K562 (cell line): ENCODE results near the gene RABGAP1L. TPM values are rescaled to one million over a fixed set of nuclear protein-coding genes. Genes with fewer than 3 reads are reported as not detected.

ENCODE experiments used
- ARID1B ChIP-seq: fragments of 450-650 bp; IDR thresholded peaks from 2 replicates; pipeline ENCODE4 v1.6.1; 2016; ENCODE audit warnings: antibody characterized with exemption, mild to moderate bottlenecking, inconsistent platforms
- BCOR ChIP-seq: fragments of 450-650 bp; IDR thresholded peaks from 2 replicates; pipeline ENCODE4 v1.6.1; 2016
- GABPA ChIP-seq: fragments of 200-800 bp; sonication (Bioruptor generic); conservative IDR thresholded peaks from 2 replicates; pipeline ENCODE4 v1.6.1; 2016; ENCODE audit warnings: low read depth, missing genetic modification characterization, missing compliant biosample characterization
- GABPB1 ChIP-seq: sonication (generic); formaldehyde crosslinking; IDR thresholded peaks from 2 replicates; pipeline ENCODE4 v1.8.0; 2022; ENCODE audit warnings: mild to moderate bottlenecking, missing genetic modification reagents
- HDAC2 ChIP-seq: fragments of 450-650 bp; IDR thresholded peaks from 2 replicates; pipeline ENCODE4 v1.6.1; 2016; ENCODE audit warnings: mild to moderate bottlenecking
- HDGF ChIP-seq: fragments of 450-650 bp; IDR thresholded peaks from 2 replicates; pipeline ENCODE4 v1.6.1; 2016
- KLF16 ChIP-seq: IDR thresholded peaks from 2 replicates; pipeline ENCODE4 v1.6.1; 2016; ENCODE audit warnings: antibody characterized with exemption
- LCOR ChIP-seq: sonication (generic); formaldehyde crosslinking; IDR thresholded peaks from 2 replicates; pipeline ENCODE4 v1.8.0; 2022; ENCODE audit warnings: mild to moderate bottlenecking, missing genetic modification reagents
- MECOM ChIP-seq: fragments of 250-450 bp; sonication (Bioruptor Pico); IDR thresholded peaks from 2 replicates; pipeline ENCODE4 v1.8.0; 2022; ENCODE audit warnings: inconsistent platforms
- MYBL2 ChIP-seq, 2 experiments: fragments of 450-650 bp in 1 of 2; sonication (generic) in 1 of 2; formaldehyde crosslinking in 1 of 2; IDR thresholded peaks; 2 replicates each; pipeline versions ENCODE4 v1.6.1 to v1.8.1; 2017 to 2022; ENCODE audit warnings: borderline replicate concordance in 1 of 2, inconsistent platforms in 1 of 2, low read depth in 1 of 2, mild to moderate bottlenecking in 1 of 2, missing genetic modification reagents in 1 of 2, moderate library complexity in 1 of 2
- NFIC ChIP-seq: fragments of 450-650 bp; IDR thresholded peaks from 2 replicates; pipeline ENCODE4 v1.6.1; 2017; ENCODE audit warnings: mild to moderate bottlenecking, inconsistent platforms
- PKNOX1 ChIP-seq: fragments of 450-650 bp; IDR thresholded peaks from 2 replicates; pipeline ENCODE4 v1.6.1; 2016
- PML ChIP-seq: IDR thresholded peaks from 2 replicates; pipeline ENCODE4 v1.6.1; 2012; ENCODE audit warnings: low read length, inconsistent platforms
- SMARCC2 ChIP-seq: fragments of 450-650 bp; IDR thresholded peaks from 2 replicates; pipeline ENCODE4 v1.6.1; 2017; ENCODE audit warnings: antibody characterized with exemption, moderate library complexity, mild to moderate bottlenecking, low read depth
- SOX6 ChIP-seq: fragments of 450-650 bp; IDR thresholded peaks from 2 replicates; pipeline ENCODE4 v1.6.1; 2014; ENCODE audit warnings: mild to moderate bottlenecking
- SPI1 ChIP-seq: IDR thresholded peaks from 2 replicates; pipeline ENCODE4 v1.6.1; 2011; ENCODE audit warnings: low read depth, low read length, control low read depth, borderline replicate concordance
- STAT5A ChIP-seq: IDR thresholded peaks from 2 replicates; pipeline ENCODE4 v1.6.1; 2012; ENCODE audit warnings: low read length, inconsistent platforms, borderline replicate concordance
- TAL1 ChIP-seq: fragments of 450-650 bp; IDR thresholded peaks from 2 replicates; pipeline ENCODE4 v1.6.1; 2016; ENCODE audit warnings: mild to moderate bottlenecking
- THRAP3 ChIP-seq: fragments of 450-650 bp; IDR thresholded peaks from 2 replicates; pipeline ENCODE4 v1.6.1; 2016; ENCODE audit warnings: mild to moderate bottlenecking, inconsistent platforms, borderline replicate concordance
- ZFP30 ChIP-seq: fragments of 250-450 bp; sonication (Bioruptor Pico); IDR thresholded peaks from 2 replicates; pipeline ENCODE4 v1.8.0; 2022; ENCODE audit warnings: moderate library complexity, mild to moderate bottlenecking, inconsistent platforms, borderline replicate concordance
- ZNF384 ChIP-seq: IDR thresholded peaks from 2 replicates; pipeline ENCODE4 v1.6.1; 2012; ENCODE audit warnings: low read depth, low read length, improper control_type of control experiment
- ZNF551 ChIP-seq: fragments of 250-450 bp; sonication (Bioruptor Pico); IDR thresholded peaks from 2 replicates; pipeline ENCODE4 v1.5.0; 2021; ENCODE audit warnings: mild to moderate bottlenecking, moderate library complexity
- polyA plus RNA-seq, 8 experiments: library from polyadenylated mRNA; depleted of rRNA in 4 of 8; stranded (reverse) in 5 of 8; unstranded in 3 of 8; fragments of >200 nt; fragmentation: Nextera tagmentation in 2 of 8; fragmentation: Illumina TruSeq in 1 of 8; extraction: Ambion mirVana in 2 of 8; extraction: Trizol in 1 of 8; gene quantifications; 2 replicates each; pipeline versions ENCODE4 v1.2.1 to v1.2.3, GENCODE V29; 2011 to 2014; ENCODE audit warnings: inconsistent platforms in 1 of 8, missing spikeins in 1 of 8
- total RNA-seq, 7 experiments: library from RNA; depleted of rRNA in 6 of 7; stranded (reverse); fragments of >200 nt in 6 of 7; fragmentation: Illumina TruSeq in 2 of 7; extraction: Trizol in 2 of 7; gene quantifications; 2 replicates each; pipeline versions ENCODE4 v1.2.1 to v1.2.3, GENCODE V29; 2011 to 2021; ENCODE audit warnings: low replicate concordance in 1 of 7
- TF ChIP-seq, protein P1 (sequence below): sonication (generic); formaldehyde crosslinking; IDR thresholded peaks from 2 replicates; pipeline ENCODE4 v1.8.0; 2022; ENCODE audit warnings: mild to moderate bottlenecking, missing genetic modification reagents
- TF ChIP-seq, protein P2 (sequence below): fragments of 450-650 bp; IDR thresholded peaks from 2 replicates; pipeline ENCODE4 v1.6.1; 2016; ENCODE audit warnings: mild to moderate bottlenecking
- TF ChIP-seq, protein P3 (sequence below): fragments of 200-800 bp; sonication (Bioruptor generic); IDR thresholded peaks from 2 replicates; pipeline ENCODE4 v1.6.1; 2017; ENCODE audit warnings: missing genetic modification characterization, missing compliant biosample characterization

Gene RABGAP1L
- total and polyA plus RNA-seq, 9 of the 15 experiments (the other 6 are each of a cell fraction or from before 2014, with no cell fraction given), result 16.5 to 44.9 (median 26.7) TPM

GRCh38 chr1:174230399-174230798 is 71.1 kb downstream of the RABGAP1L start (continued):
- no peak for TF ChIP-seq LCOR (CRISPR knock-in tag)
- TF ChIP-seq GABPA (tag), result no peak
- TF ChIP-seq TAL1, result peak; percentile 65; the same call in 1 of the 2 replicates
- peak; percentile 87 for TF ChIP-seq ARID1B
- TF ChIP-seq SOX6, result peak; percentile 76
- TF ChIP-seq ZNF551 (CRISPR knock-in tag), result no peak
- peak; percentile 59 for TF ChIP-seq HDAC2
- peak; percentile 50; the same call in 1 of the 2 replicates for TF ChIP-seq SPI1
- TF ChIP-seq, protein P1, sequence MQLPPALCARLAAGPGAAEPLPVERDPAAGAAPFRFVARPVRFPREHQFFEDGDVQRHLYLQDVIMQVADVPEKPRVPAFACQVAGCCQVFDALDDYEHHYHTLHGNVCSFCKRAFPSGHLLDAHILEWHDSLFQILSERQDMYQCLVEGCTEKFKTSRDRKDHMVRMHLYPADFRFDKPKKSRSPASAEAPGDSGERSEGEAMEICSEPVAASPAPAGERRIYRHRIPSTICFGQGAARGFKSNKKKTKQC, result no peak
- TF ChIP-seq KLF16, result peak; percentile 64
- TF ChIP-seq ZFP30 (CRISPR knock-in tag), result no peak
- no peak for TF ChIP-seq GABPB1 (CRISPR knock-in tag)
- TF ChIP-seq, protein P2, sequence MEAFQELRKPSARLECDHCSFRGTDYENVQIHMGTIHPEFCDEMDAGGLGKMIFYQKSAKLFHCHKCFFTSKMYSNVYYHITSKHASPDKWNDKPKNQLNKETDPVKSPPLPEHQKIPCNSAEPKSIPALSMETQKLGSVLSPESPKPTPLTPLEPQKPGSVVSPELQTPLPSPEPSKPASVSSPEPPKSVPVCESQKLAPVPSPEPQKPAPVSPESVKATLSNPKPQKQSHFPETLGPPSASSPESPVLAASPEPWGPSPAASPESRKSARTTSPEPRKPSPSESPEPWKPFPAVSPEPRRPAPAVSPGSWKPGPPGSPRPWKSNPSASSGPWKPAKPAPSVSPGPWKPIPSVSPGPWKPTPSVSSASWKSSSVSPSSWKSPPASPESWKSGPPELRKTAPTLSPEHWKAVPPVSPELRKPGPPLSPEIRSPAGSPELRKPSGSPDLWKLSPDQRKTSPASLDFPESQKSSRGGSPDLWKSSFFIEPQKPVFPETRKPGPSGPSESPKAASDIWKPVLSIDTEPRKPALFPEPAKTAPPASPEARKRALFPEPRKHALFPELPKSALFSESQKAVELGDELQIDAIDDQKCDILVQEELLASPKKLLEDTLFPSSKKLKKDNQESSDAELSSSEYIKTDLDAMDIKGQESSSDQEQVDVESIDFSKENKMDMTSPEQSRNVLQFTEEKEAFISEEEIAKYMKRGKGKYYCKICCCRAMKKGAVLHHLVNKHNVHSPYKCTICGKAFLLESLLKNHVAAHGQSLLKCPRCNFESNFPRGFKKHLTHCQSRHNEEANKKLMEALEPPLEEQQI, result no peak; the same call in 1 of the 2 replicates
- TF ChIP-seq SMARCC2, result 0 out of 2 replicates have a peak, but pooled peaks have one; percentile 21
- peak; percentile 56 for TF ChIP-seq STAT5A
- TF ChIP-seq MECOM (CRISPR knock-in tag), result peak; percentile 84
- TF ChIP-seq MYBL2 (IDR thresholded peaks at IDR 0.05; ENCODE audit: low read depth), result no peak
- no peak for TF ChIP-seq MYBL2 (CRISPR knock-in tag; IDR thresholded peaks at IDR 0.05; ENCODE audit: borderline replicate concordance)
- TF ChIP-seq HDGF, result no peak
- 0 out of 2 replicates have a peak, but pooled peaks have one; percentile 21 for TF ChIP-seq ZNF384
- TF ChIP-seq, protein P3, sequence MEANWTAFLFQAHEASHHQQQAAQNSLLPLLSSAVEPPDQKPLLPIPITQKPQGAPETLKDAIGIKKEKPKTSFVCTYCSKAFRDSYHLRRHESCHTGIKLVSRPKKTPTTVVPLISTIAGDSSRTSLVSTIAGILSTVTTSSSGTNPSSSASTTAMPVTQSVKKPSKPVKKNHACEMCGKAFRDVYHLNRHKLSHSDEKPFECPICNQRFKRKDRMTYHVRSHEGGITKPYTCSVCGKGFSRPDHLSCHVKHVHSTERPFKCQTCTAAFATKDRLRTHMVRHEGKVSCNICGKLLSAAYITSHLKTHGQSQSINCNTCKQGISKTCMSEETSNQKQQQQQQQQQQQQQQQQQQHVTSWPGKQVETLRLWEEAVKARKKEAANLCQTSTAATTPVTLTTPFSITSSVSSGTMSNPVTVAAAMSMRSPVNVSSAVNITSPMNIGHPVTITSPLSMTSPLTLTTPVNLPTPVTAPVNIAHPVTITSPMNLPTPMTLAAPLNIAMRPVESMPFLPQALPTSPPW (CRISPR knock-in tag), result 0 out of 2 replicates have a peak, but pooled peaks have one; percentile 13
- peak; percentile 66; the same call in 1 of the 2 replicates for TF ChIP-seq PML
- peak; percentile 58; the same call in 1 of the 2 replicates for TF ChIP-seq PKNOX1
- no peak for TF ChIP-seq THRAP3
- peak; percentile 30; the same call in 1 of the 2 replicates for TF ChIP-seq NFIC
- no peak for TF ChIP-seq BCOR
